ENCODE data around the gene AHNAK.
"Not testable (repeated sequence)": the region's sequence is repeated elsewhere in the genome, so short reads cannot be mapped to it uniquely, and the experiment has no call there.

Gene AHNAK

DNA sequence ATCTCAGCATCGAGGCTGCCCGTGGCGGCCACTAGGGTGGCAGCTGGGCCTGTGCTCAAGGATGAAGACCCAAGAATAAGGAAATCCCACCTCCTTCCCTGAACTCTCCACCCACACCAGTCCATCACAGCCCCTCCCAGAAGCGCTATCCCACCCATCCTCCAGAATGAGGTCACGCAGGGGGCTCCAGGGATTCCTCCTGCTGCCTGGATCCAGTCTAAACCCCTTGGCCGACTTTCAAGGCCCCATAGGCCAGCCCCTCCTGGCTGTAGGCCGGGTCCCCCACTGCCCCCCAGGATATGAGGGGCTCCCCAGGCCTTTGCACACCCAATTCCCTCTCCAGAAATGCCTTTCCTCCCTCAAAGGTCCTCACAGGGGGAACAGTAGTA, 146.7 kb downstream of the AHNAK start:
- DNase-seq, result no peak

DNA sequence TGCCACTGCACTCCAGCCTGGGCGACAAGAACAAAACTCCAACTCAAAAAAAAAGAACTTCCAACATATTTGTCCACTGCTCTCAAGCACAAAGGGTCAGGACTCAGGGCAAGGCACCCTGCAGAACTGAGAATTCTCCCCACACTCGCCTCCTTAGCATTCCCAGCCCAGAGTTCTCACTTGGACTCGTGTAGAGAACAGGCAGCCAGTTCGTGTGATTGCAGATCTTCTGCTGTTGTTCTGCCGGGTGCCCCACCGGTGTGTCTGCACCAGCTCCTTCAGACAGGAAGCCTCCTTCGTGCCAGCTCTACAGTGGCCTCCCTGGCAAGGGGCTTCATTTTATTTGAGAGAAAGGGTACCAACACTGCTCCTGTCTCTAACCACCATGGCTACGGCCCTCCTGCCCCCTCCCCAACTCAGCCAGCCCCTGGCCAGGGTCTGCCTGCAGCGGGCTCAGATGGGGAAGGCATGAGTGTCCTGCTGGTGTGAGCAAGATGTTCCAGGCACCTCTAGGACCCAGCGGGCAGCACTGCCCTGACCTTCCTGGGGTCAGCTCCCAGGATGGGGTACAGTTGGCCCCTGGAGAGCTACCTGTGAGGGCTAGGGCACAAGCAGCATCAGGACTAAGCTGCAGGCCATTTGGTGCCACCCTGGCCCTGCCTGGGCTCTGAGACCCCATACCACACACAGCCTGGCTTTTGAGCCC, 147.3 kb downstream of the AHNAK start:
- no peak for DNase-seq

DNA sequence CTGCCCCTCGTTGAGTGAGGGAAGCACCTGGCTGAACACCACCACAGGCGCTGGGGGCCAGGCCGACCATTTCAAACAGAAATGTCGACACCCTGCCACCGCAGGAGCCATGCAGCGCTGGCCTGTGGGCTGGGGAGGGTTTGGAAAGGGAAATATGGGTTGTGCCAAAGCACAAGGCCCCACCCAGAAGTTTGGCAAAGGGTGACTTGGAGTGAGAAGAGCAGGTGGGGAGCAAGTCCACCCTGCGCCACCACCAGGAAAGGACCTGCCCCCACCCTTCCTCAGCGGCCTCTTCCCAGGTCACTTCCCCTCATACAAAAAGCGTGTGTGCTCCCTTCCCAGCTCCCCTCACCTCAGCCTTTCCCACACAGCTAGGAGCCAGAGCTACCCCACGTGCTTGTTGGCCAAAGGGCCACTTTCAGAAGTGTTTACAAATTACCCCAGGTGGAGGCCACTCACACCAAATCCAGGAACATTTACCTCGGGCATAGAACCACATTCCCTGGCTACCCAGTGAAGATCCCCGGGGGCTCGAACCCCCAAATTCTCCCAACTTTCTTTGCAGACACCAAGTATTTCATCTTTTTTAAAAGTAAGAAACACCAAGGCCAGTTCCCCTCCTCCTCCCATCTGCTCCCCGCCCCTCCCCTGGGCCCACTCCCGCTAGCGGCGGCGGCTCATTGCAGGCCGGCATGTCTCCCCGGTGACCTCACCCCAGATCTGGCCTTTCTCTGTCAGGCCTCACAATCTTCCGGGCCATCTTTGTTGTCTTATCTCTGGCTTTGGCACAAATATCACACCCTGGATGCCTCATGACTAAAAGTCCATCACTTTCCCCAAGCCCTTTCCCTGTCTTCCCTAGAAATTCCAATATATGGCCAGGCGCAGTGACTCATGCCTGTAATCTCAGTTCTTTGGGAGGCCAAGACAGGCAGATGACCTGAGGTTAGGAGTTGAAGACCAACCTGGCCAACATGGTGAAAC, 148.3 kb downstream of the AHNAK start:
- DNase-seq, result peak; percentile 75

DNA sequence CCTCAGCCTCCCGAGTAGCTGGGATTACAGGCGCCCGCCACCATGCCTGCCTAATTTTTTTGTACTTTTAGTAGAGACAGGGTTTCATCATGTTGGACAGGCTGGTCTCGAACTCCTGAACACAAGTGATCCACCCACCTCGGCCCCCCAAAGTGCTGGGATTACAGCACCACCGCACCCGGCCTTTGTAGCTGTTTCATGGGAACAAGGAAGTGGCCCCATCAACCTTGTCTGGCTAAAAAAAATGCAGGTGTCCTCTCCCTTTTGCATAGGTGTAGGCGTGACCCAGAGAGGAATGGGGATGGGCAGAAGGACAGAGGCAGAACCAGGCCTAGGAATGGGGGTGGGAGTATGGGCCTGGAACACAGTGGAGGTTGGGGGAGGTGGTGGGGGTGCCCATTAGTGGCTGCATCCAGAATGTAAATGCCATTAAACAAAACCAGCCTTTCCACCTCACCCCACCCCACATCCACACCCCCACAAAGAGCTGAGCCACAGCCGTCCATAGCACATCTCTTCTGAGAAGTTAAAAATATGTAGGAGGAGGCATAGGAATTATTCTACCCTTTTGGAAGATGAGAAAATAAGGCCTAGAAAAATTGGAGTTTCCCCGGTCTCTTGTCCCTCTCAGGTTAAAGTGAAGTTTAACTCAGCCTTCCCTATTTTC, 150.6 kb downstream of the AHNAK start:
- no peak for DNase-seq

DNA sequence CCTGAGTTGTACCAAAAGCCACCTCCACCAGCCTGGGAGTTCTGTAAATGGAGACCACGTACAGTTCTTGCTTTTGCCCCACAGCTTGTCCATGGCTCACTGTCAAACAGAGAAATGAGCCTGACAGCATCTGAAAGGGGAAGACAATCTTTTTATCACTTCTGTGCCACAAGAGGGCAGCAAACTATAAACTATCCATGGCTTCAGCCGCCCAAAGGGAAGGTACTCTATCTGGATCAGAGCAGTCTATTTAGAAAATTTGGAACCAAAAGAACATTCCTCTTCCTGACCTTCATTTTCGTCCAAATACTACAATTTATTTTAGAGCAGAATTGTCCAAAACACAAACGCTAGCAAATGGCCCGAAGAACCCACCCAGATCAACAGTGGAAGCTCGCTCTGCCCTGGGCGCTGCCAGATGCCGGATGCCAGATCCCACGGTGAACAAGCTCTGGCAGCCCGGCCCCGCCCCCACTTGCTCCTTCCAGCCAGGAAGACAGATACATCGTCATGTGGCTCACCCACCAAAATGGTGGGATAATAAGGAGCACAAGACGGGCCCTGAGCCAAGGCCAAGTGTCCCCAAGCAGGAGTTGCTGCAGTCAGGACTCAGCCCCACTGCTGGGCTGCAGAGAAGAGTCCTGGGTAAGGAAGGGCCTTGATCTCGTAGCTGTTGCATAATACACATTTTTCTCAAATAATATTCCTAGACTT, 151.6 kb downstream of the AHNAK start:
- DNase-seq, result peak; percentile 85

DNA sequence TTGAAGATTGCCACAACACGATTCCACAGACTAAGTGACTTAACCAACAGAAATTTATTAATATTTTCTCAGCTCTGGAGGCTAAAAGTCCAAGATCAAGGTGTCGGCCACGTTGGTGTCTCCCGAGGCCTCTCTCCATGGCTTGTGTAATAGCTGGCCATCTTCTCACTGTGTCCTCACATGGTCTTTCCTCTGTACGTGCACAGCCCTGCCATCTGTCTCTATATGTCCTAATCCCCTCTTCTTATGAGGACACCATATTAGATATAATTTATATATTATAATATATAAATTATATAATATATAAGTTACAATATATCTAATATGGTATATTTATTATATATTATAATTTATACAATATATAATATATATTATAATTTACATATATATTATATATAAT, 152.9 kb downstream of the AHNAK start:
- no peak for DNase-seq

DNA sequence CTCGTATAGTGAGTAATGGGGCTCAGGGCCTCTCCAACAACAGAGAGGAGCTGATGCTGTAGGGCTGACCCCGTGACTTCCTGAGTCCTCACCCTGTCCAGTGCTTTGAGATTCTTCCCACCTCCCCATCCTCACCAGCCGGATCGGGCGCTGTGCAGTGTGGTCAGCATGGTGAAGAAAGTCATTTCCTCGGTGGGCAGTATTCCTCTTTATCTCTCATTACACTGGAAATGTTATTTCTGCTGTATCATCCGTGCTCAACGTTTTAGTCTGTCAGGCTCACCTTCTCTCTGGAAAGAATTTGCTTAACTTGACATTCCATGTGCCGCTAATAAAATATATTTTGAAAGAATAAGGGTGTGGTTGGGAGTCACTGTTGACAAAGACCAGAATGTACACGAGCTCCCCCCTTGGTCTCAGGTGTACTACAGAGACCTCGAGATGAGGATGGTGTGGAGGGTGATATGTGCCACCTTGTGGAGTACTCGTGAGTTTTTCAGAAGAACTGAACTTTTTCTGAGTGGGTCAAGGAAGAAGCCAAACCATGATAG, 153.5 kb downstream of the AHNAK start:
- no peak for DNase-seq

DNA sequence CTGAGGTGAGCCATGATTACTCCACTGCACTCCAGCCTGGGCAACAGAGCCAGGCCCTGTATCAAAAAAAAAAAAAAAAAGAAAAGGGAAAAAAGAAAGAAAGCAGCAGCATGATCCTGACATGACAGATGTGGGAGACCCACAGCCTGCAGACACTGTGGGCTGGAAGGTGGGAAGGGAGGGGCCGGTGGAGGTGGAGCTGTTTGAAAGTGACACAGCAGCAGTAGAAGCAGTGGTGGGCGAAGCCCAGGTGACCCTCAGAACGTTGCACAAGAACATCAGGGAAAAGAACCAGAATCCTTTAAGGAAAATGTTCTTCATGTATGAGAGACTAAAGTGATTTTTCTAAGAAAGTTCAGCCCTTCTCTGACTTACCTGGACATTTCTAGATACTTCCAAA, 154.1 kb downstream of the AHNAK start:
- DNase-seq, result no peak

DNA sequence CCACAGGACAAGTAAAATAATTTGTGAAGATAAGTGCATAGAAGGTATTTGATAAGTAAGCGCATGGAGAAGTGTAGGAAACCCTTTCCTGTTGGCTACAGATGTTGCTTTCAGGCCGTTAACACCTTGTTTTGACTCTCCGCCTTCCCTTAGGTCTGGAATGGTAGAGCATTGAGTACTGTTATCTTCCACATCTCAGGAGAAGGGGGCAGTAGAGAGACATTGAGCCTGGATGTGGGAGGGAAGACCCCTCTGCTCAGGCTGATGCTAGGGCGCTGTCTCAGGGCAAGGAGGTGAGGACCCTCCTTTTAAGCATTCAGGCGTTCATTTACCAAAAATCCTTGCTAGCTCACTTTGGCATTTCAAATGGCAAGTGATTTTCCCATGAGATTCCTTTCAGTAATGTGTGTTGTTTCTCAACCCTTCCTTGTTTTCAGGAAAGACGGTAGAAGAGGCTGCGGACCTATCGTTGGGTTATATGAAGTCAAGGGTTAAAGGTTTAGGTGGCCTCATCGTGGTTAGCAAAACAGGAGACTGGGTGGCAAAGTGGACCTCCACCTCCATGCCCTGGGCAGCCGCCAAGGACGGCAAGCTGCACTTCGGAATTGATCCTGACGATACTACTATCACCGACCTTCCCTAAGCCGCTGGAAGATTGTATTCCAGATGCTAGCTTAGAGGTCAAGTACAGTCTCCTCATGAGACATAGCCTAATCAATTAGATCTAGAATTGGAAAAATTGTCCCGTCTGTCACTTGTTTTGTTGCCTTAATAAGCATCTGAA, 154.8 kb downstream of the AHNAK start:
- no peak for DNase-seq

DNA sequence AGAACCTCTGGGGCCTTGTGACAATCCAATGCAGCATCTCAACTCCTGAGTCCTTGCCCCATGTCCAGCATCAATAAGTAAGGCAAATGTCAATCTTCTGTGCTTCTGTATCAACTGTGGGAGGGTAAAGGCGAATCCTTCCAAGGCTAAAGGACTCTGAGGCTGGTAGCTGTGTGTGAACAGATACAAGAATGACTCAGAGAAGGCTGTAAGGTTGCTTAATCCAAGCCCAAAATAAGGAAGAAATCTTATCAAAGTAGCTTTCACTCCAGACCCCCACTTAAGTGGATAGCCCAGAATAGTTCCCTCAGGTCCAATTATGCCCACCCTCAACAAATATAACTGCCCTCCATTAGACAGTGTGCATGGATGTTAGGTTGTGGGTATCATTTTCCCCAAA, 155.9 kb downstream of the AHNAK start:
- no peak for DNase-seq

DNA sequence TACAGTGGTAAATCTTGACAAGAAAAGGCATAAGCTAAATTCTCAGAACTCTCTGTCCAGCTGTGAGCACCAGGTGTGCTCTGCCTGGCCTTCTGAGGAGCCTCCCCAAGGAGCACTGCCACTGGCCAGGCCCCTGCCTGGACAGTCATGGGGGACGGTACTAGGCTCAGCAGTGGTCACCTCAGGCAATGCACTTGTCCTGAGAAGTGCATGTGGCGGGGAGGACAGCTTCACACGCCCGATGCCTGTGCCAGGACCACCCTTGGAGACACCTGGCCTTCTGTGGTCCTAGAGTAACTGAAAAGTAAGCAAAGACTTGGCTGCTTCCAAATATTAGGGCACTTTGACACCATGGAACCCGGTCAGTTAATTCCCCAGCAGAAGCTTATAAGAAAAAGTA, 156.4 kb downstream of the AHNAK start:
- no peak for DNase-seq

DNA sequence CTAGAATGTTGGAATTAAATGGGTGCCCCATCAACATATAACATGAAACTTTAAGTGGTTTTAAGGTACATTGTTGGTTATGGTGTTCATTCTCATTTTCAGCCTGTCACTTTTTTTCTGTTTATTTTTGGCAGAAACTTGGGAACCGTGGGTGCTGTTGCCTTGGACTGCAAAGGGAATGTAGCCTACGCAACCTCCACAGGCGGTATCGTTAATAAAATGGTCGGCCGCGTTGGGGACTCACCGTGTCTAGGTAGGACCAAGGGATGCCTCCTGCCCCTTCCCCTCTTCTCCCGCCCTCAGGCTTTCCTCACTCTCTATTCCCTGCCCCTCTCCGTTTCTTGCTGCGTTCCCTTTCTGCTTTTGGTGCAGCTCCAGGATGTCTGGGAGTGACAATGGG, 157.6 kb downstream of the AHNAK start:
- no peak for DNase-seq

DNA sequence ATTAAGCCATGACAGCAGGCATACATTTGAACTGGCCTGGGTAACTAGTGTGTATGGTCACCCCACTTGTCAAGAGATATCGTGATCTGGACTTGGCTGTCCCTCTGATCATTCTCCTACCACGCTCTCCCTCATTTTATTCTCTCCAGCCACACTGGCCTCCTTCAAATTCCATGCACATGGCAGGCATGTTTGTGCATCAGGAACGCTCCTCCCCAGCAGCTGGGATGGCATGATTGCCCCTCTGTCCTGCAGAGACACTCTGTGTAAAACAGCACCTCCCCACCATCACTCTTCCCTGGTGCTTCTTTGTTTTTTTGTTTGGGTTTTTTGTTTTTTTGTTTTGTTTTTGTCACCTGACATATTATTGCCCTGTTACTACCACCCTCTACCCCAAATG, 159.2 kb downstream of the AHNAK start:
- no peak for DNase-seq

DNA sequence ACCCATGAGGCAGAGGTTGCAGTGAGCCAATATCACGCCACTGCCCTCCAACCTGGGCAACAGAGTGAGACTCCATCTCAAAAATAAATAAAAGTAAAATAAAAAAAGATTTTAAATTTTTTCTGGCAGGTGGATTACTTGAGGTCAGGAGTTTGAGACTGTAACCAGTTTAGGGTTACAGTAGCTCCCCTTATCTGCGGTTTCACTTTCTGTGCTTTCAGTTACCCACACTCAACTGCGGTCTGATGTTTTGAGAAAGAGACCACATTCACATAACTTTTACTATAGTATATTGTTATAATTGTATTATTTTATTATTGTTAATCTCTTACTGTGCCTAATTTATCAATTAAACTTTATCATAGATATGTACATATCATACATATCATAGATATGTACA, 160.5 kb downstream of the AHNAK start:
- DNase-seq, result not testable (repeated sequence)

DNA sequence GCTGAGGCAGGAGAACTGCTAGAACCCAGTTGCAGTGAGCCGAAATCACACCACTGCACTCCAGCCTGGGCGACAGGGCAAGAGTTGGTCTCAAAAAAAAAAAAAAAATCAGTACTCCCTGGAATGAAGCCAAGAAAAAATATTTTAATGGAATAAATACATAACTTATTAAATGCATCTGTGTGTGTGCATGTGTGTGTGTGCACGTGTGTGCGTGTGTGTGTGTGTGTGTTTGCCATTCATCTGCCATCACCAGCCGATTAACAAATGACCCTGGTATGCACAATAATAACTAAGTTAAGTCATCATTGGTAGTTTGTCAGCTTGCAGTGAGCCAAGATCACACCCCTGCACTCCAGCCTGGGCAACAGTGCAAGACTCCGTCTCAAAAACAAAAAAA, 162.8 kb downstream of the AHNAK start:
- no peak for DNase-seq

All from EL (cell line).